WTC11 (cell line): Measurements from ENCODE around the gene CCNL1. TPM values are rescaled to one million over a fixed set of nuclear protein-coding genes. Genes with fewer than 3 reads are reported as not detected.
A peak's percentile ranks its signal among the peaks of the same experiment; 100 is the strongest.

Experiments used
- ATAC-seq: fragments of 200-7000 bp; cut with Tn5 transposase; 2 replicates; pipeline ENCODE4 v1.10.0; 2021; ENCODE audit warnings: mild to moderate bottlenecking, moderate library complexity
- CTCF ChIA-PET: fragments of 300-600 bp; sonication (Branson Sonifier 250); formaldehyde crosslinking; loops from one replicate; lab custom pipeline; 2021; ENCODE audit warnings: antibody characterized with exemption; lab: Charles Lee
- POLR2A ChIA-PET: fragments of 350-600 bp; sonication (Branson Sonifier 250); formaldehyde crosslinking; loops from one replicate; lab custom pipeline; 2021; ENCODE audit warnings: antibody characterized with exemption; lab: Charles Lee
- DNase-seq: peaks from one replicate; pipeline ENCODE4 v3.0.0; 2021; ENCODE audit warnings: low spot score
- H3K27ac Mint-ChIP-seq: 2 replicates; pipeline ENCODE4 v1.8.0; 2021; ENCODE audit warnings: mixed read lengths
- H3K27me3 Mint-ChIP-seq: 2 replicates; pipeline ENCODE4 v1.8.0; 2021; ENCODE audit warnings: low read depth, mild to moderate bottlenecking, moderate library complexity, mixed read lengths
- H3K36me3 Mint-ChIP-seq: 2 replicates; pipeline ENCODE4 v1.8.0; 2021; ENCODE audit warnings: mixed read lengths
- H3K4me1 Mint-ChIP-seq: 2 replicates; pipeline ENCODE4 v1.8.0; 2022; ENCODE audit warnings: mixed read lengths
- H3K4me3 Mint-ChIP-seq: 2 replicates; pipeline ENCODE4 v1.8.0; 2021; ENCODE audit warnings: mild to moderate bottlenecking, moderate library complexity, mixed read lengths
- H3K9me3 Mint-ChIP-seq: 2 replicates; pipeline ENCODE4 v1.8.0; 2021; ENCODE audit warnings: mixed read lengths
- ARID4B ChIP-seq: sonication (generic); formaldehyde crosslinking; IDR thresholded peaks from 2 replicates; pipeline ENCODE4 v1.8.0; 2023; ENCODE audit warnings: missing genetic modification reagents, mild to moderate bottlenecking, borderline replicate concordance
- CBFB ChIP-seq: sonication (generic); formaldehyde crosslinking; IDR thresholded peaks from 2 replicates; pipeline ENCODE4 v1.8.1; 2022; ENCODE audit warnings: mild to moderate bottlenecking, low read depth, missing genetic modification reagents
- CREB1 ChIP-seq: sonication (generic); formaldehyde crosslinking; IDR thresholded peaks from 2 replicates; pipeline ENCODE4 v1.8.0; 2023; ENCODE audit warnings: mild to moderate bottlenecking, missing genetic modification reagents
- ETV6 ChIP-seq: sonication (generic); formaldehyde crosslinking; IDR thresholded peaks from 2 replicates; pipeline ENCODE4 v1.8.1; 2022; ENCODE audit warnings: mild to moderate bottlenecking, missing genetic modification reagents
- FOXK1 ChIP-seq: sonication (generic); formaldehyde crosslinking; IDR thresholded peaks from 2 replicates; pipeline ENCODE4 v1.8.0; 2022; ENCODE audit warnings: mild to moderate bottlenecking, moderate library complexity, missing genetic modification reagents
- GABPB1 ChIP-seq: sonication (generic); formaldehyde crosslinking; IDR thresholded peaks from 2 replicates; pipeline ENCODE4 v1.8.1; 2023; ENCODE audit warnings: mild to moderate bottlenecking, missing genetic modification reagents
- HMGXB4 ChIP-seq: sonication (generic); formaldehyde crosslinking; IDR thresholded peaks from 2 replicates; pipeline ENCODE4 v1.8.1; 2023; ENCODE audit warnings: mild to moderate bottlenecking, moderate library complexity, missing genetic modification reagents
- JUN ChIP-seq: sonication (generic); formaldehyde crosslinking; IDR thresholded peaks from 2 replicates; pipeline ENCODE4 v1.8.0; 2023; ENCODE audit warnings: mild to moderate bottlenecking, missing genetic modification reagents
- KAT7 ChIP-seq: sonication (generic); formaldehyde crosslinking; IDR thresholded peaks from 2 replicates; pipeline ENCODE4 v1.8.1; 2023; ENCODE audit warnings: missing genetic modification reagents, mild to moderate bottlenecking, borderline replicate concordance
- MYBL2 ChIP-seq: sonication (generic); formaldehyde crosslinking; IDR thresholded peaks from 2 replicates; pipeline ENCODE4 v1.8.1; 2023; ENCODE audit warnings: mild to moderate bottlenecking, moderate library complexity, missing genetic modification reagents
- NR3C1 ChIP-seq: sonication (generic); formaldehyde crosslinking; conservative IDR thresholded peaks from 2 replicates; pipeline ENCODE4 v1.8.1; 2023; ENCODE audit warnings: low read depth, mild to moderate bottlenecking, missing genetic modification reagents
- PREB ChIP-seq: sonication (generic); formaldehyde crosslinking; IDR thresholded peaks from 2 replicates; pipeline ENCODE4 v1.8.1; 2022; ENCODE audit warnings: mild to moderate bottlenecking, missing genetic modification reagents, moderate library complexity, borderline replicate concordance
- PRRX2 ChIP-seq: fragments of 250-450 bp; sonication (Bioruptor Pico); IDR thresholded peaks from 2 replicates; pipeline ENCODE4 v1.8.0; 2021; ENCODE audit warnings: mild to moderate bottlenecking
- SMAD3 ChIP-seq: sonication (generic); formaldehyde crosslinking; IDR thresholded peaks from 2 replicates; pipeline ENCODE4 v1.8.0; 2022; ENCODE audit warnings: missing genetic modification reagents, mild to moderate bottlenecking, borderline replicate concordance
- SMAD4 ChIP-seq: sonication (generic); formaldehyde crosslinking; IDR thresholded peaks from 2 replicates; pipeline ENCODE4 v1.8.0; 2022; ENCODE audit warnings: mild to moderate bottlenecking, missing genetic modification reagents
- TEAD4 ChIP-seq: sonication (generic); formaldehyde crosslinking; IDR thresholded peaks from 2 replicates; pipeline ENCODE4 v1.8.0; 2022; ENCODE audit warnings: mild to moderate bottlenecking, missing genetic modification reagents
- TP53 ChIP-seq: sonication (generic); formaldehyde crosslinking; IDR thresholded peaks from 2 replicates; pipeline ENCODE4 v1.8.1; 2023; ENCODE audit warnings: mild to moderate bottlenecking, missing genetic modification reagents
- ZBTB21 ChIP-seq: sonication (generic); formaldehyde crosslinking; IDR thresholded peaks from 2 replicates; pipeline ENCODE4 v1.8.1; 2023; ENCODE audit warnings: mild to moderate bottlenecking, missing genetic modification reagents, borderline replicate concordance
- ZBTB43 ChIP-seq: sonication (generic); formaldehyde crosslinking; IDR thresholded peaks from 2 replicates; pipeline ENCODE4 v1.8.1; 2023; ENCODE audit warnings: mild to moderate bottlenecking, missing genetic modification reagents
- ZNF219 ChIP-seq: sonication (generic); formaldehyde crosslinking; IDR thresholded peaks from 2 replicates; pipeline ENCODE4 v1.8.0; 2023; ENCODE audit warnings: missing genetic modification reagents, mild to moderate bottlenecking, borderline replicate concordance
- ZNF232 ChIP-seq: sonication (generic); formaldehyde crosslinking; IDR thresholded peaks from 2 replicates; pipeline ENCODE4 v1.8.0; 2022; ENCODE audit warnings: mild to moderate bottlenecking, missing genetic modification reagents
- ZNF281 ChIP-seq: sonication (generic); formaldehyde crosslinking; IDR thresholded peaks from 2 replicates; pipeline ENCODE4 v1.8.0; 2023; ENCODE audit warnings: mild to moderate bottlenecking, missing genetic modification reagents
- ZSCAN18 ChIP-seq: fragments of 250-450 bp; sonication (Bioruptor Pico); IDR thresholded peaks from 2 replicates; pipeline ENCODE4 v2.1.2; 2022; ENCODE audit warnings: mild to moderate bottlenecking, moderate library complexity
- total RNA-seq: library from RNA; stranded (reverse); gene quantifications from 3 replicates; pipeline ENCODE4 v1.2.3, GENCODE V29; 2021

Gene CCNL1
- total RNA-seq, 1 experiment from 2014 or later: 79.6 TPM

- ChIA-PET POLR2A (interaction anchor here (1.1 to 3.2 kb wide), 7 partner anchors 11 to 324 kb away, joined by 4 to 77 read pairs (median 7); partner anchors contain the start of gene CCNL1), CTCF (interaction anchor here (0.8 to 2.7 kb wide), 7 partner anchors 12 to 322 kb away, joined by 3 to 19 read pairs (median 8); partner anchors contain the start of gene CCNL1)
- Mint-ChIP-seq H3K4me3 (peak overlapping the region; percentile 86), H3K27ac (peak overlapping the region; percentile 99), H3K9me3 (peaks cover 16% of the 10 kb centered on the region), H3K36me3 (peaks cover 22% of the 10 kb centered on the region), H3K27me3 (no peaks in the 10 kb centered on the region; the same call in 1 of the 2 replicates), H3K4me1 (peaks cover 11% of the 10 kb centered on the region)
- ATAC-seq (peak; percentile 91), DNase-seq (peak; percentile 96)
- TF ChIP-seq TEAD4 (CRISPR knock-in tag): no peak
- peak; percentile 89; the same call in 1 of the 2 replicates for TF ChIP-seq CREB1 (CRISPR knock-in tag)
- 0 out of 2 replicates have a peak, but pooled peaks have one; percentile 79 for TF ChIP-seq KAT7
- peak; percentile 86; the same call in 1 of the 2 replicates for TF ChIP-seq ZNF232 (CRISPR knock-in tag)
- TF ChIP-seq ZNF281 (CRISPR knock-in tag): peak; percentile 73; the same call in 1 of the 2 replicates
- TF ChIP-seq ZBTB21: peak; percentile 68
- peak; percentile 85 for TF ChIP-seq FOXK1 (CRISPR knock-in tag)
- TF ChIP-seq ZBTB43: peak; percentile 90
- TF ChIP-seq ARID4B (CRISPR knock-in tag): peak; percentile 59; the same call in 1 of the 2 replicates
- no peak for TF ChIP-seq JUN (CRISPR knock-in tag)
- TF ChIP-seq SMAD3: peak; percentile 95
- TF ChIP-seq ZSCAN18 (CRISPR knock-in tag): peak; percentile 73; the same call in 1 of the 2 replicates
- TF ChIP-seq NR3C1 (CRISPR knock-in tag): no peak
- peak; percentile 90 for TF ChIP-seq GABPB1
- peak; percentile 84; the same call in 1 of the 2 replicates for TF ChIP-seq ZNF219
- no peak for TF ChIP-seq PRRX2 (CRISPR knock-in tag)
- TF ChIP-seq MYBL2: peak; percentile 99
- 0 out of 2 replicates have a peak, but pooled peaks have one; percentile 33 for TF ChIP-seq PREB
- TF ChIP-seq TP53 (CRISPR knock-in tag): peak; percentile 57; the same call in 1 of the 2 replicates
- peak; percentile 71; the same call in 1 of the 2 replicates for TF ChIP-seq HMGXB4
- TF ChIP-seq SMAD4 (CRISPR knock-in tag): no peak
- peak; percentile 99 for TF ChIP-seq ETV6 (CRISPR knock-in tag)
- 0 out of 2 replicates have a peak, but pooled peaks have one; percentile 49 for TF ChIP-seq CBFB (CRISPR knock-in tag)
Measured at GRCh38 chr3:157174649-157175498, 14.9 kb upstream of the CCNL1 start.
